ENCODE measurements around the gene TMEM38A.
"Not testable (repeated sequence)": the region's sequence is repeated elsewhere in the genome, so short reads cannot be mapped to it uniquely, and the experiment has no call there.

TMEM38A gene

GRCh38 chr19:16657384-16657783 lies 3.6 kb upstream of the TMEM38A start:
- peaks cover 16% of the 10 kb centered on the region for H3K79me2 ChIP-seq (ENCODE audit: control insufficient read depth, insufficient read depth, low read length, unreplicated experiment)
- H3K27me3 ChIP-seq (ENCODE audit: insufficient read depth, low read length) = no peaks in the 10 kb centered on the region
- H3K27ac ChIP-seq (ENCODE audit: low read depth, low read length) = no peak overlapping the region
- peaks cover 8% of the 10 kb centered on the region; the same call in 1 of the 2 replicates for H3K36me3 ChIP-seq (ENCODE audit: insufficient read depth, low read length)
- peaks cover 5% of the 10 kb centered on the region for H3K4me1 ChIP-seq (ENCODE audit: control insufficient read depth, insufficient read depth, low read length, unreplicated experiment)
- no peak overlapping the region for H2AFZ ChIP-seq (ENCODE audit: low read length, unreplicated experiment)
- H3K4me3 ChIP-seq (ENCODE audit: low read depth, low read length) = no peak overlapping the region

DNA sequence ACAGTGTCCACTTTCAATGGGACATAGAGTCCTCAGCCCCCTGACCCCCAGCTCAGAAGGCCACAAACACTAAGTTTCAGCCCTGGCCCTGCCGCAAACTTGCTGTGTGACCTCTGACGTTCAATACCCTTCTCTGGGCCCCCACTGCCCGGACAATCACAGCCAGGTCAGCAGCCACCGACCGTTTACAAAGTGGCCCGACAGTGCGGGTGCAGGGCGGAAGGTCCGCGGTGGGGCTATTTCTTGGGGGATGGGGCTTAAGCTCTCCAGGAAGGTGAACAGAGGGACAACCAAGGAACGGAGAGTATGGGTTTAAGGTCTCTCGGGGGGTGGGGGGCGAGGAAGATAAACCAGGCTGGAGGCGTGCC lies 1.5 kb upstream of the TMEM38A start:
- Histone ChIP-seq H3K36me3 (ENCODE audit: insufficient read depth, low read length) (no peaks in the 10 kb centered on the region), H3K4me3 (ENCODE audit: low read depth, low read length) (peak overlapping the region; percentile 99), H2AFZ (ENCODE audit: low read length, unreplicated experiment) (peak overlapping the region; percentile 56), H3K79me2 (ENCODE audit: control insufficient read depth, insufficient read depth, low read length, unreplicated experiment) (peaks cover 16% of the 10 kb centered on the region), H3K27me3 (ENCODE audit: insufficient read depth, low read length) (no peaks in the 10 kb centered on the region), H3K4me1 (ENCODE audit: control insufficient read depth, insufficient read depth, low read length, unreplicated experiment) (peaks cover 5% of the 10 kb centered on the region), H3K27ac (ENCODE audit: low read depth, low read length) (peak overlapping the region; percentile 84; the same call in 1 of the 2 replicates)

GRCh38 chr19:16659832-16660708 lies 869 bp upstream of the TMEM38A start, which contains the start of gene SMIM7:
Gene SMIM7 (minus strand): TSS chr19:16660144. CDS start chr19:16660110, 34 bp downstream.
- Histone ChIP-seq H2AFZ (ENCODE audit: low read length, unreplicated experiment) (peak within 1 kb of the TSS; percentile 91), H3K27ac (ENCODE audit: low read depth, low read length) (peak within 1 kb of the TSS; percentile 84), H3K79me2 (ENCODE audit: control insufficient read depth, insufficient read depth, low read length, unreplicated experiment) (peaks cover 16% of the 10 kb centered on the region), H3K4me3 (ENCODE audit: low read depth, low read length) (peak within 1 kb of the TSS; percentile 99), H3K27me3 (ENCODE audit: insufficient read depth, low read length) (no peaks in the 10 kb centered on the region), H3K36me3 (ENCODE audit: insufficient read depth, low read length) (no peaks in the 10 kb centered on the region), H3K4me1 (ENCODE audit: control insufficient read depth, insufficient read depth, low read length, unreplicated experiment) (peaks cover 5% of the 10 kb centered on the region)

DNA sequence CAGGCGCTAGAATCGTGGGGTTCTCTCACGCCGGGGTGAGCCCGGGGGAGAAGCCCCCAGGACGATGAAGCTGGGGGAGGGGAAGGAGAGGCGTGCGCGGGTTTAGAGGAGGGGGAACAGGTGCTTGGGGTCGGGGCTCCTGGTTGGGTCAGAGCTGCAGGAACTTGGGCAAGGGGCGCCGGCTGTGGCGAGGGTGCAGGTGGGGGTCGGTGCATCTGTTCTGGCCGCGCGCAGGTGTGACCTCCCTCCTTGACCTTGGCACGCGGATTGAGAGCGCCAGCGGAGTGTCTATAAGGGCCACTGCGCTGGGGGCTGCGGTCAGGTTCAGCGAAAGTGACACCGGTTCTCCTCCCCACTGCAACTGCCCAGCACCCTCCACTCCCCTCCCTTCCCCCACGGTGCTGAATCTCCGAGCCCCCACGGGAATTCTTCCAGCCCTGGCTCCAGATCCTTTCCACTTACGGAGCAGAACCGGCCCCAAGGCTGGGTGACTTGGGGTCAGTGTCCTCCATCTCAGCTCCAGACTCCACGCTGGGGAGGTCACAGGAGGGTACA lies 618 bp downstream of the TMEM38A start:
- Histone ChIP-seq H3K36me3 (ENCODE audit: insufficient read depth, low read length) (no peaks in the 10 kb centered on the region), H3K79me2 (ENCODE audit: control insufficient read depth, insufficient read depth, low read length, unreplicated experiment) (peaks cover 16% of the 10 kb centered on the region), H3K27ac (ENCODE audit: low read depth, low read length) (no peak overlapping the region), H2AFZ (ENCODE audit: low read length, unreplicated experiment) (no peak overlapping the region), H3K27me3 (ENCODE audit: insufficient read depth, low read length) (no peaks in the 10 kb centered on the region), H3K4me3 (ENCODE audit: low read depth, low read length) (peak overlapping the region; percentile 99), H3K4me1 (ENCODE audit: control insufficient read depth, insufficient read depth, low read length, unreplicated experiment) (peaks cover 5% of the 10 kb centered on the region)

DNA sequence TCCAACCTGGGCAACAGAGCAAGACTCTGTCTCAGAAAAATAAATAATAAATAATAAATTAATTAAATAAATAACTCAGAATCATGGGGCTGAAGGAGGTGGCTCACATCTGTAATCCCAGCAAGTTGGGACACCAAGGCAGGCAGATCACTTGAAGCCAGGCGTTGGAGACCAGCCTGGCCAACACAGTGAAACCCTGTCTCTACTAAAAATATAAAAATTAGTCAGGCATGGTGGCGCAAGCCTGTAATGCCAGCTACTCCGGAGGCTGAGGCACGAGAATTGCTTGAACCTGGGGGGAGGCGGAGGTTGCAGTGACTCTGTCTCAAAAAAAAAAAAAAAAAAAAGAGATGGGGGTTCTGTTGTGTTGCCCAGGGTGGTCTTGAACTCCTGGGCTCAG lies 7.2 kb downstream of the TMEM38A start:
- Histone ChIP-seq H2AFZ (ENCODE audit: low read length, unreplicated experiment) (no peak overlapping the region), H3K4me3 (ENCODE audit: low read depth, low read length) (no peak overlapping the region), H3K79me2 (ENCODE audit: control insufficient read depth, insufficient read depth, low read length, unreplicated experiment) (no peaks in the 10 kb centered on the region), H3K36me3 (ENCODE audit: insufficient read depth, low read length) (no peaks in the 10 kb centered on the region), H3K4me1 (ENCODE audit: control insufficient read depth, insufficient read depth, low read length, unreplicated experiment) (no peaks in the 10 kb centered on the region), H3K27ac (ENCODE audit: low read depth, low read length) (no peak overlapping the region), H3K27me3 (ENCODE audit: insufficient read depth, low read length) (no peaks in the 10 kb centered on the region)

DNA sequence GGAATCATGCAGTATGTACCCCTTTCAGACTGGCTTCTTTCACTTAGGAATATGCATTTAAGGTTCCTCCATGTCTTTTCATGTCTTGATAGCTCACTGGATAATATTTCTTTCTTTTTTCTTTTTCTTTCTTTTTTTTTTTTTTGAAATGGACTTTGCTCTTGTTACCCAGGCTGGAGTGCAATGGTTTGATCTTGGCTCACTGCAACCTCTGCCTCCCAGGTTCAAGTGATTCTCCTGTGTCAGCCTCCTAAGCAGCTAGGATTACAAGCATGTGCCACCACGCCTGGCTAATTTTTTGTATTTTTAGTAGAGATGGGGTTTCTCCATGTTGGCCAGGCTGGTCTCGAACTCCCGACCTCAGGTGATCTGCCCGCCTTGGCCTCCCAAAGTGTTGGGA lies 7.8 kb downstream of the TMEM38A start:
- H3K79me2 ChIP-seq (ENCODE audit: control insufficient read depth, insufficient read depth, low read length, unreplicated experiment); H3K27me3 ChIP-seq (ENCODE audit: insufficient read depth, low read length); H3K4me3 ChIP-seq (ENCODE audit: low read depth, low read length); H3K27ac ChIP-seq (ENCODE audit: low read depth, low read length); H3K4me1 ChIP-seq (ENCODE audit: control insufficient read depth, insufficient read depth, low read length, unreplicated experiment); H3K36me3 ChIP-seq (ENCODE audit: insufficient read depth, low read length); H2AFZ ChIP-seq (ENCODE audit: low read length, unreplicated experiment): not testable (repeated sequence)

- H2AFZ ChIP-seq (ENCODE audit: low read length, unreplicated experiment) = no peak overlapping the region
- H3K27ac ChIP-seq (ENCODE audit: low read depth, low read length) = no peak overlapping the region
- no peaks in the 10 kb centered on the region for H3K36me3 ChIP-seq (ENCODE audit: insufficient read depth, low read length)
- H3K79me2 ChIP-seq (ENCODE audit: control insufficient read depth, insufficient read depth, low read length, unreplicated experiment) = no peaks in the 10 kb centered on the region
- H3K4me3 ChIP-seq (ENCODE audit: low read depth, low read length) = no peak overlapping the region
- no peaks in the 10 kb centered on the region for H3K27me3 ChIP-seq (ENCODE audit: insufficient read depth, low read length)
- H3K4me1 ChIP-seq (ENCODE audit: control insufficient read depth, insufficient read depth, low read length, unreplicated experiment) = no peaks in the 10 kb centered on the region
Measured at GRCh38 chr19:16670291-16670690, 9.4 kb downstream of the TMEM38A start.

DNA sequence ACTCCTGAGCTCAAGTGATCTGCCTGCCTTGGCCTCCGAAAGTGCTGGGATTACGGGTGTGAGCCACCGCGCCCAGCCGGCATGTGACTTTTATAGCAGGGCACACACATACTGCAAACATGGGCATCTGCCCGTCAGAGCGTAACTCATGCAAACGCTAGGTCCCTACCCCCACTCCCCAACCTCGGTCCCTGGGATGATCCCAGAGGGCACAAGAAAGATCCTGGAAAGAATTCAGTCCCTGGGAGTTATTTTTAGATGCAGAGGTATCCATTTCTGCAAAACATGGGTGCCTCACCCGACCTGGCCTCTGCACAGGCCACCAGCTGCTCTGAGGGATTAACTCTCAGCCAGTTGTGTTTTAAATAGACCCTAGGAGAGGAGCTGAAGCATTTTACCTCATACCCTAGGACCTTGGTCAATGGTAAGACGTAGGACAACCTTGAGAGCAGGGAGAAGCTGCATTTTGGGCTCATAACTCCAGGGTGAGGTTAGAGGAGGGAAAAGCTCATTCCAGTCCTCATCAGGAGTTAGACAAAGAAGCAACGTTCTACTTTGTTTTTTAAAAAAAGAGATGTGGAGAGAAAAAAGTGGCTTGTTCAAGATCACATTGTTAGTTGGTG lies 10.8 kb downstream of the TMEM38A start:
- H3K27me3 ChIP-seq (ENCODE audit: insufficient read depth, low read length) = no peaks in the 10 kb centered on the region
- no peaks in the 10 kb centered on the region for H3K36me3 ChIP-seq (ENCODE audit: insufficient read depth, low read length)
- H3K4me1 ChIP-seq (ENCODE audit: control insufficient read depth, insufficient read depth, low read length, unreplicated experiment) = no peaks in the 10 kb centered on the region
- H2AFZ ChIP-seq (ENCODE audit: low read length, unreplicated experiment) = no peak overlapping the region
- no peak overlapping the region for H3K27ac ChIP-seq (ENCODE audit: low read depth, low read length)
- no peaks in the 10 kb centered on the region for H3K79me2 ChIP-seq (ENCODE audit: control insufficient read depth, insufficient read depth, low read length, unreplicated experiment)
- H3K4me3 ChIP-seq (ENCODE audit: low read depth, low read length) = no peak overlapping the region

DNA sequence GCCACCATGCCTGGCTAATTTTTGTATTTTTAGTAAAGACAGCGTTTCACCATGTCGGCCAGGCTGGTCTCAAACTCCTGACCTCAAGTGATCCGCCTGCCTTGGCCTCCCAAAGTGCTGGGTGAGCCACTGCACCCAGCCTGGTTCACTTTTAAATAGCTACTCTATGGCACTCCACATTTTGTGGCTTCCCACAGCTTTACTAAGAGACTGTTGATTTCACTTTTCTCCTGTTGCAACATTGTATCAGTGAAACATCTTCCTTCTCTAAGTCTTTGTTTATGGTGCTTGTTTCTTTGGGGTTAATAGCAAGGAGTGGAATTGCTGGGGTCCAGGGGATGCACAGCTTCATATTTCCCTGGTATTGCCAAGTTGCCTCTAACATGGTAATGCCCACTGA lies 12.3 kb downstream of the TMEM38A start:
- H3K4me3 ChIP-seq (ENCODE audit: low read depth, low read length) = no peak overlapping the region
- no peaks in the 10 kb centered on the region for H3K4me1 ChIP-seq (ENCODE audit: control insufficient read depth, insufficient read depth, low read length, unreplicated experiment)
- no peak overlapping the region for H3K27ac ChIP-seq (ENCODE audit: low read depth, low read length)
- H3K27me3 ChIP-seq (ENCODE audit: insufficient read depth, low read length) = no peaks in the 10 kb centered on the region
- H3K36me3 ChIP-seq (ENCODE audit: insufficient read depth, low read length) = no peaks in the 10 kb centered on the region
- H2AFZ ChIP-seq (ENCODE audit: low read length, unreplicated experiment) = no peak overlapping the region
- H3K79me2 ChIP-seq (ENCODE audit: control insufficient read depth, insufficient read depth, low read length, unreplicated experiment) = no peaks in the 10 kb centered on the region

DNA sequence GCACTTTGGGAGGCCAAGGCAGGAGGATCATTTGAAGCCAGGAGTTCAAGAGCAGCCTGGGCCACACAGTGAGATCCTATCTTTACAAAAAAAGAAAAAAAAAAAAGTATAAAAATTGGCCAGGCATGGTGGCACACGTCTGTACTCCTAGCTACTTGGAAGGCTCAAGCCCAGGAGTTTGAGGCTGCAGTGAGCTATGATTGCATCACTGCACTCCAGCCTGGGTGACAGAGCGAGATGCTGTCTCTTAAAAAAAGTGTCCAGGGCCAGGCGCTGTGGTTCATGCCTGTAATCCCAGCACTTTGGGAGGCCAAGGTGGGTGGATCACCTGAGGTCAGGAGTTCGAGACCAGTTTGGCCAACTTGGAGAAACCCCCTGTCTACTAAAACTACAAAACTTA lies 12.9 kb downstream of the TMEM38A start:
- not testable (repeated sequence) for H3K36me3 ChIP-seq (ENCODE audit: insufficient read depth, low read length); H3K79me2 ChIP-seq (ENCODE audit: control insufficient read depth, insufficient read depth, low read length, unreplicated experiment); H3K4me3 ChIP-seq (ENCODE audit: low read depth, low read length); H3K27me3 ChIP-seq (ENCODE audit: insufficient read depth, low read length); H3K27ac ChIP-seq (ENCODE audit: low read depth, low read length); H3K4me1 ChIP-seq (ENCODE audit: control insufficient read depth, insufficient read depth, low read length, unreplicated experiment); H2AFZ ChIP-seq (ENCODE audit: low read length, unreplicated experiment)
